GM12878 (cell line): ENCODE data around the gene ERN1. TPM values are rescaled to one million over a fixed set of nuclear protein-coding genes. Genes with fewer than 3 reads are reported as not detected.

ENCODE experiments used
- ATAC-seq: fragments of 200-7000 bp; cut with Tn5 transposase; 3 replicates; pipeline ENCODE4 v1.9.1; 2020; ENCODE audit warnings: mild to moderate bottlenecking, moderate library complexity
- BruUV-seq: library from RNA; stranded (reverse); fragments of 400-500 nt; replicated peaks from 2 replicates; lab custom pipeline; 2021; lab: Mats Ljungman, UMichigan
- CTCF ChIA-PET: fragments of 300-600 bp; sonication (Branson Sonifier 250); formaldehyde crosslinking; extraction: SDS; loops from one replicate; lab custom pipeline; 2021; ENCODE audit warnings: inconsistent platforms; lab: Yijun Ruan, JAX
- POLR2A ChIA-PET: fragments of 350-600 bp; formaldehyde crosslinking; extraction: SDS; loops from one replicate; lab custom pipeline; 2021; ENCODE audit warnings: inconsistent platforms; lab: Charles Lee
- RAD21 ChIA-PET: fragments of 300-600 bp; sonication (Branson Sonifier 250); formaldehyde crosslinking; loops from one replicate; lab custom pipeline; 2023; ENCODE audit warnings: antibody characterized with exemption; ENCODE audit not compliant: unreplicated experiment; lab: Charles Lee
- SMC1A ChIA-PET: fragments of 300-600 bp; sonication (Branson Sonifier 250); formaldehyde crosslinking; loops from one replicate; lab custom pipeline; 2023; ENCODE audit not compliant: unreplicated experiment, uncharacterized antibody; lab: Charles Lee
- DNase-seq: peaks from one replicate; pipeline ENCODE4 v3.0.0-alpha.2; 2011; ENCODE audit warnings: low read depth, low spot score
- FAIRE-seq: peaks from 3 replicates; lab custom pipeline; 2011; peaks lifted over from hg19 to GRCh38; lab: Jason Lieb, UNC
- H2AFZ ChIP-seq: 2 replicates; pipeline ENCODE4 v1.6.0; 2011; ENCODE audit warnings: low read depth, low read length, control low read depth; ENCODE audit not compliant: control insufficient read depth
- H3K27ac ChIP-seq: 2 replicates; pipeline ENCODE4 v1.5.1; 2011; ENCODE audit warnings: control low read depth; ENCODE audit not compliant: control insufficient read depth, insufficient read depth
- H3K27me3 ChIP-seq, 2 experiments: replicated peaks in 1 of 2; 2 replicates each; pipeline versions ENCODE4 v1.6.0 to v1.6.1; 2011; ENCODE audit warnings: low read length in 1 of 2; ENCODE audit not compliant: control insufficient read depth in 2 of 2, insufficient read depth in 2 of 2
- H3K36me3 ChIP-seq, 2 experiments: 2 replicates each; pipeline ENCODE4 v1.5.1; 2011; ENCODE audit warnings: low read length in 1 of 2; ENCODE audit not compliant: control insufficient read depth in 2 of 2, insufficient read depth in 2 of 2
- H3K4me1 ChIP-seq: 2 replicates; pipeline ENCODE4 v1.6.1; 2011; ENCODE audit warnings: mild to moderate bottlenecking, low read length, moderate library complexity, mixed read lengths; ENCODE audit not compliant: control insufficient read depth, insufficient read depth
- H3K4me2 ChIP-seq: 2 replicates; pipeline ENCODE4 v1.6.0; 2011; ENCODE audit warnings: control low read depth; ENCODE audit not compliant: control insufficient read depth, insufficient read depth
- H3K4me3 ChIP-seq: fragments of 200-600 bp; sonication (generic); 2 replicates; pipeline ENCODE4 v1.5.1; 2016
- H3K79me2 ChIP-seq: 2 replicates; pipeline ENCODE4 v1.6.0; 2011; ENCODE audit warnings: low read length; ENCODE audit not compliant: control insufficient read depth, insufficient read depth
- H3K9ac ChIP-seq: 2 replicates; pipeline ENCODE4 v1.8.0; 2011; ENCODE audit warnings: low read length, control low read depth, mixed read lengths; ENCODE audit not compliant: control insufficient read depth, insufficient read depth
- H3K9me3 ChIP-seq: replicated peaks from 3 replicates; pipeline ENCODE4 v1.5.1; 2011; ENCODE audit warnings: mild to moderate bottlenecking, low read length; ENCODE audit not compliant: control insufficient read depth, insufficient read depth
- H4K20me1 ChIP-seq: 2 replicates; pipeline ENCODE4 v1.6.0; 2011; ENCODE audit not compliant: control insufficient read depth, insufficient read depth
- BHLHE40 ChIP-seq, 2 experiments: fragments of 450-650 bp in 1 of 2; IDR thresholded peaks; 2 replicates each; pipeline ENCODE4 v1.6.1; 2011 to 2017; ENCODE audit warnings: low read depth in 2 of 2, borderline replicate concordance in 1 of 2, improper control_type of control experiment in 1 of 2, low read length in 1 of 2, mild to moderate bottlenecking in 1 of 2
- BMI1 ChIP-seq: fragments of 450-650 bp; IDR thresholded peaks from 2 replicates; pipeline ENCODE4 v1.6.1; 2016; ENCODE audit warnings: mild to moderate bottlenecking, moderate library complexity, borderline replicate concordance
- CHD2 ChIP-seq: IDR thresholded peaks from 2 replicates; pipeline ENCODE4 v1.6.1; 2011; ENCODE audit warnings: low read depth, low read length, improper control_type of control experiment, borderline replicate concordance
- ESRRA ChIP-seq: IDR thresholded peaks from 2 replicates; pipeline ENCODE4 v1.6.1; 2012; ENCODE audit warnings: mild to moderate bottlenecking, low read length, improper control_type of control experiment
- KAT2A ChIP-seq: conservative IDR thresholded peaks from 2 replicates; pipeline ENCODE4 v1.6.1; 2011; ENCODE audit warnings: low read depth, low read length; ENCODE audit not compliant: control insufficient read depth
- MEF2B ChIP-seq: fragments of 450-650 bp; IDR thresholded peaks from 2 replicates; pipeline ENCODE4 v1.6.1; 2018; ENCODE audit warnings: mild to moderate bottlenecking, moderate library complexity; ENCODE audit not compliant: partially characterized antibody, poor library complexity, severe bottlenecking
- MYC ChIP-seq: IDR thresholded peaks from 2 replicates; pipeline ENCODE4 v1.6.1; 2011; ENCODE audit warnings: mild to moderate bottlenecking, low read length, moderate library complexity, inconsistent platforms; ENCODE audit not compliant: insufficient read depth, insufficient replicate concordance, insufficient read length, severe bottlenecking
- NFIC ChIP-seq: IDR thresholded peaks from 2 replicates; pipeline ENCODE4 v1.6.1; 2012; ENCODE audit warnings: low read depth, mild to moderate bottlenecking, inconsistent platforms, low read length, moderate library complexity
- NR2F1 ChIP-seq: fragments of 450-650 bp; conservative IDR thresholded peaks from 2 replicates; pipeline ENCODE4 v1.6.1; 2017; ENCODE audit warnings: mild to moderate bottlenecking
- PAX5 ChIP-seq: IDR thresholded peaks from 2 replicates; pipeline ENCODE4 v1.6.1; 2011; ENCODE audit warnings: low read depth, low read length, borderline replicate concordance
- PML ChIP-seq: IDR thresholded peaks from 2 replicates; pipeline ENCODE4 v1.6.1; 2012; ENCODE audit warnings: low read length, inconsistent platforms
- POLR2A ChIP-seq: IDR thresholded peaks from 2 replicates; pipeline ENCODE4 v1.6.1; 2011; ENCODE audit warnings: low read depth, mild to moderate bottlenecking, low read length
- SIN3A ChIP-seq: IDR thresholded peaks from 2 replicates; pipeline ENCODE4 v1.6.1; 2012; ENCODE audit warnings: low read depth, low read length, improper control_type of control experiment
- TARDBP ChIP-seq: IDR thresholded peaks from 2 replicates; pipeline ENCODE4 v1.6.1; 2016; ENCODE audit warnings: borderline replicate concordance
- YBX1 ChIP-seq: fragments of 450-650 bp; IDR thresholded peaks from 2 replicates; pipeline ENCODE4 v1.6.1; 2016; ENCODE audit warnings: antibody characterized with exemption
- YY1 ChIP-seq: IDR thresholded peaks from 2 replicates; pipeline ENCODE4 v1.6.1; 2011; ENCODE audit warnings: low read depth, mild to moderate bottlenecking, low read length
- ZNF274 ChIP-seq: IDR thresholded peaks from one replicate; pipeline ENCODE4 v1.8.0; 2011; ENCODE audit not compliant: insufficient read length, insufficient read depth
- ZZZ3 ChIP-seq: IDR thresholded peaks from 2 replicates; pipeline ENCODE4 v1.6.1; 2011; ENCODE audit warnings: low read depth; ENCODE audit not compliant: control insufficient read depth, insufficient read length
- WGBS: methylation state at CpG from one replicate; pipeline ENCODE4 v1.1.6; 2016; ENCODE audit warnings: low lambda C conversion rate; ENCODE audit not compliant: insufficient replicate concordance, insufficient coverage; ENCODE audit errors: missing lambda C conversion rate; 5-methylcytosine and 5-hydroxymethylcytosine counted together
- in situ Hi-C: fragments of 300-500 bp; cut with MboI; formaldehyde crosslinking; loops from 9 replicates; pipeline ENCODE4 v1.14.3; 2018; ENCODE audit warnings: mixed read lengths
- intact Hi-C: fragments of 100-400 bp; cut with micrococcal nuclease; formaldehyde crosslinking; loops from one replicate; pipeline ENCODE4 v1.14.2; 2022; ENCODE audit not compliant: unreplicated experiment
- polyA plus RNA-seq, 11 experiments: library from polyadenylated mRNA; depleted of rRNA in 4 of 11; unstranded in 6 of 11; stranded (reverse) in 5 of 11; fragments of >200 nt; fragmentation: Nextera tagmentation in 4 of 11; fragmentation: Illumina TruSeq in 1 of 11; extraction: Ambion mirVana in 4 of 11; extraction: Trizol in 1 of 11; gene quantifications; 1 replicate in 1 of 11; 2 replicates in 10 of 11; pipeline versions ENCODE4 v1.2.1 to v1.2.3, GENCODE V29; 2011 to 2016; ENCODE audit warnings: inconsistent platforms in 2 of 11, missing spikeins in 2 of 11, low read depth in 1 of 11
- total RNA-seq, 4 experiments: library from RNA; depleted of rRNA in 3 of 4; stranded (reverse); fragments of >200 nt in 3 of 4; fragmentation: Illumina TruSeq in 1 of 4; extraction: Trizol in 1 of 4; gene quantifications; 2 replicates each; pipeline versions ENCODE4 v1.2.1 to v1.2.3, GENCODE V29; 2013 to 2021
- TF ChIP-seq, protein P1 (sequence below): fragments of 450-650 bp; IDR thresholded peaks from 2 replicates; pipeline ENCODE4 v1.6.1; 2017; ENCODE audit warnings: low read depth, mild to moderate bottlenecking, moderate library complexity
- TF ChIP-seq, protein P2 (sequence below): IDR thresholded peaks from 2 replicates; pipeline ENCODE4 v1.6.1; 2012; ENCODE audit warnings: low read depth, low read length, improper control_type of control experiment

ERN1 gene
- total and polyA plus RNA-seq, 10 of the 15 experiments (the other 5 are each of a cell fraction or from before 2014, with no cell fraction given): 2.6 to 19.2 (median 7.6) TPM

DNA sequence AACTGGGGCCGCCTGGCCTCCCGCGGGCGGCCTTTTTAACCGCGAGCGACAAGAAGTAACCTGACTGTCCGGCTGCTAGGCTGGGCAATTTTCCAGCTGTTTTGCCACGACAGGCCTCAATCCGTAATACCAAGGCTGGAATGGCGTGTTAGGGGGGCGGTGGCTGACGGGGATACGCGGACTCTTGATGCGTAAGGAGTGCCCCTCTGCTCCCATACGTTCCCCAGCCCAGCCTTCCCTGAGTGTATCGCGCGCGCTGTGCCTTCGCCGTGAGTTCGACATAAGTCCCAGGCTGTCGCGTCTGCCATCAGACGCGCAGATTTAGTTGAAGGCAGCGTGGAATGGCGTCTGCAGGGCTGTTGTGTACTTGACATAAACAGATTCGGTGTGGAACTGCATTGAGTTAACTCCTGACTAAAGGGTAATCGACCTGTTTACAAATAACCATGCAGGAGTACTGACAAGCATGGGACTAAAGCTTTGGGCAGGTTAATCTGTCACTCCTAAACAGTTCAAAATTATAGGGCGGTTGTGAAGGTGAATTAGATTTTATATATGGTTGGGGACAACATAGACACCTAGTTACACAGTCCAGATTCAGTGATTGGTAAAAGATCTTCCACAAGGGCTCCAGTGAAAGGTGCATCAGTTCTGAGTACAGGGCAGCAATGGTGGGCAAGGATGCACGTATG is 16.6 kb upstream of the ERN1 start:
- no peaks in the 10 kb centered on the region for H3K27me3 ChIP-seq
- H3K27ac ChIP-seq: peak overlapping the region; percentile 94
- in situ Hi-C loops (no loop called here), intact Hi-C loops (loop anchor here (5.0 kb wide), 2 partner anchors 116 to 136 kb away; partner anchors contain the start of gene TEX2)
- SMC1A ChIA-PET: interaction anchor here (0.8 to 5.7 kb wide), 8 partner anchors 14 to 173 kb away, joined by 3 to 50 read pairs (median 6); partner anchors contain the start of gene ICAM2
- DNase-seq: no peak
- 1% methylated on average over 33 of the region's 34 CpGs for WGBS
- H3K4me3 ChIP-seq: peak overlapping the region; percentile 79
- BruUV-seq: no TSS peak
- H3K79me2 ChIP-seq: peaks cover 20% of the 10 kb centered on the region
- no peak for FAIRE-seq
- CTCF ChIA-PET: interaction anchor here (0.6 to 6.1 kb wide), 8 partner anchors 14 to 216 kb away, joined by 3 to 72 read pairs (median 4); partner anchors contain the start of gene ICAM2
- peak overlapping the region; percentile 99 for H3K9ac ChIP-seq
- H3K9me3 ChIP-seq: no peaks in the 10 kb centered on the region
- peaks cover 3 to 10% of the 10 kb centered on the region in 2 experiments for H3K36me3 ChIP-seq
- peak; percentile 52 for ATAC-seq
- POLR2A ChIA-PET: interaction anchor here (0.7 to 2.3 kb wide), 22 partner anchors 8 to 350 kb away, joined by 3 to 13 read pairs (median 4); partner anchors contain the start of genes ICAM2 and POLG2
- H4K20me1 ChIP-seq: no peaks in the 10 kb centered on the region
- peak overlapping the region; percentile 39 for H2AFZ ChIP-seq
- RAD21 ChIA-PET: interaction anchor here (0.6 to 3.9 kb wide), 11 partner anchors 13 to 215 kb away, joined by 3 to 22 read pairs (median 6); partner anchors contain the start of gene CD79B
- peak overlapping the region; percentile 92 for H3K4me2 ChIP-seq
- H3K4me1 ChIP-seq: peaks cover 3% of the 10 kb centered on the region; the same call in 1 of the 2 replicates
- TF ChIP-seq CHD2 (no peak), PML (peak; percentile 78; the same call in 1 of the 2 replicates), SIN3A (no peak), ZNF274 (no peak), ZZZ3 (no peak), PAX5 (no peak; the same call in 1 of the 2 replicates), ESRRA (no peak), POLR2A (peak; percentile 77), MEF2B (no peak), BHLHE40 (IDR thresholded peaks at IDR 0.05; ENCODE audit: borderline replicate concordance in 1 of 2, low read depth in 2 of 2, low read length in 1 of 2) (no peak), NR2F1 (no peak), MYC (no peak), TARDBP (no peak), YY1 (peak; percentile 72), YBX1 (no peak), KAT2A (no peak), BMI1 (peak; percentile 35; the same call in 1 of the 2 replicates), NFIC (no peak)
- TF ChIP-seq, protein P1, sequence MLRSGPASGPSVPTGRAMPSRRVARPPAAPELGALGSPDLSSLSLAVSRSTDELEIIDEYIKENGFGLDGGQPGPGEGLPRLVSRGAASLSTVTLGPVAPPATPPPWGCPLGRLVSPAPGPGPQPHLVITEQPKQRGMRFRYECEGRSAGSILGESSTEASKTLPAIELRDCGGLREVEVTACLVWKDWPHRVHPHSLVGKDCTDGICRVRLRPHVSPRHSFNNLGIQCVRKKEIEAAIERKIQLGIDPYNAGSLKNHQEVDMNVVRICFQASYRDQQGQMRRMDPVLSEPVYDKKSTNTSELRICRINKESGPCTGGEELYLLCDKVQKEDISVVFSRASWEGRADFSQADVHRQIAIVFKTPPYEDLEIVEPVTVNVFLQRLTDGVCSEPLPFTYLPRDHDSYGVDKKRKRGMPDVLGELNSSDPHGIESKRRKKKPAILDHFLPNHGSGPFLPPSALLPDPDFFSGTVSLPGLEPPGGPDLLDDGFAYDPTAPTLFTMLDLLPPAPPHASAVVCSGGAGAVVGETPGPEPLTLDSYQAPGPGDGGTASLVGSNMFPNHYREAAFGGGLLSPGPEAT: no peak
- TF ChIP-seq, protein P2, sequence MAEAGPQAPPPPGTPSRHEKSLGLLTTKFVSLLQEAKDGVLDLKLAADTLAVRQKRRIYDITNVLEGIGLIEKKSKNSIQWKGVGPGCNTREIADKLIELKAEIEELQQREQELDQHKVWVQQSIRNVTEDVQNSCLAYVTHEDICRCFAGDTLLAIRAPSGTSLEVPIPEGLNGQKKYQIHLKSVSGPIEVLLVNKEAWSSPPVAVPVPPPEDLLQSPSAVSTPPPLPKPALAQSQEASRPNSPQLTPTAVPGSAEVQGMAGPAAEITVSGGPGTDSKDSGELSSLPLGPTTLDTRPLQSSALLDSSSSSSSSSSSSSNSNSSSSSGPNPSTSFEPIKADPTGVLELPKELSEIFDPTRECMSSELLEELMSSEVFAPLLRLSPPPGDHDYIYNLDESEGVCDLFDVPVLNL: 0 out of 2 replicates have a peak, but pooled peaks have one; percentile 25
